ENCODE data around the gene ZC3HAV1.

- TF ChIP-seq CTCF (IDR thresholded peaks at IDR 0.05) (no peak), POLR2A (IDR thresholded peaks at IDR 0.05) (no peak)
These were observed 105.0 kb downstream of the ZC3HAV1 start for GRCh38 chr7:139004321-139005090.
